HCT116 (cell line): ENCODE measurements around the gene SMAP2. TPM values are rescaled to one million over a fixed set of nuclear protein-coding genes. Genes with fewer than 3 reads are reported as not detected.

Experiments used
- ATAC-seq: fragments of 200-7000 bp; cut with Tn5 transposase; 2 replicates; pipeline ENCODE4 v1.9.1; 2020; ENCODE audit warnings: mild to moderate bottlenecking, moderate library complexity
- BruUV-seq: library from RNA; stranded (reverse); fragments of 400-500 nt; replicated peaks from 2 replicates; lab custom pipeline; 2021; lab: Mats Ljungman, UMichigan
- CTCF ChIA-PET: fragments of 300-600 bp; sonication (Branson Sonifier 250); formaldehyde crosslinking; loops from one replicate; lab custom pipeline; 2021; ENCODE audit warnings: antibody characterized with exemption; lab: Charles Lee
- POLR2A ChIA-PET: fragments of 300-600, 350-600 bp; sonication (Branson Sonifier 250); formaldehyde crosslinking; loops from one replicate; lab custom pipeline; 2021; ENCODE audit warnings: antibody characterized with exemption; lab: Charles Lee
- RAD21 ChIA-PET, 2 experiments: fragments of 300-600 bp; sonication (Branson Sonifier 250); formaldehyde crosslinking; loops; one replicate each; lab custom pipeline; 2023; ENCODE audit warnings: low total read pairs in 2 of 2; ENCODE audit not compliant: uncharacterized antibody in 2 of 2, unreplicated experiment in 2 of 2, low non-redundant PET in 1 of 2; lab: Charles Lee
- DNase-seq: peaks from one replicate; pipeline ENCODE4 v3.0.0-alpha.2; 2010; ENCODE audit warnings: low read depth, low spot score
- H2AFZ ChIP-seq: fragments of 200-600 bp; shearing (Covaris generic), sonication (generic); 2 replicates; pipeline ENCODE4 v1.6.1; 2017; ENCODE audit warnings: low read depth, mixed run types, mixed read lengths, antibody characterized with exemption, low read length; ENCODE audit not compliant: poor library complexity, severe bottlenecking
- H3K27ac ChIP-seq: 2 replicates; pipeline ENCODE4 v1.5.1; 2012; ENCODE audit warnings: low read depth, low read length
- H3K27me3 ChIP-seq: fragments of 200-600 bp; sonication (generic); 2 replicates; pipeline ENCODE4 v1.6.1; 2016; ENCODE audit warnings: mixed run types, low read length, mixed read lengths; ENCODE audit not compliant: insufficient read depth
- H3K36me3 ChIP-seq, 2 experiments: fragments of 200-500 bp in 1 of 2; fragments of 200-600 bp in 1 of 2; sonication (Bioruptor generic) in 1 of 2; sonication (generic) in 1 of 2; 2 replicates each; pipeline versions ENCODE4 v1.5.1 to v1.6.1; 2014 to 2016; ENCODE audit warnings: low read length in 2 of 2, inconsistent platforms in 1 of 2, mixed read lengths in 1 of 2, mixed run types in 1 of 2; ENCODE audit not compliant: insufficient read depth in 2 of 2, control insufficient read depth in 1 of 2
- H3K4me1 ChIP-seq, 2 experiments: fragments of 200-600 bp in 1 of 2; sonication (generic) in 1 of 2; 2 replicates each; pipeline versions ENCODE4 v1.5.1 to v1.6.1; 2012 to 2017; ENCODE audit warnings: low read length in 2 of 2, inconsistent platforms in 1 of 2, mild to moderate bottlenecking in 1 of 2, mixed read lengths in 1 of 2, mixed run types in 1 of 2, moderate library complexity in 1 of 2; ENCODE audit not compliant: insufficient read depth in 2 of 2, control insufficient read depth in 1 of 2
- H3K4me2 ChIP-seq: fragments of 200-600 bp; sonication (generic); 2 replicates; pipeline ENCODE4 v1.6.1; 2017; ENCODE audit warnings: mixed run types, low read length, mixed read lengths
- H3K4me3 ChIP-seq, 2 experiments: fragments of 200-600 bp in 1 of 2; sonication (generic) in 1 of 2; replicated peaks in 1 of 2; 2 replicates each; pipeline ENCODE4 v1.5.1; 2011 to 2016; ENCODE audit warnings: low read length in 2 of 2, control low read depth in 1 of 2, low read depth in 1 of 2, mild to moderate bottlenecking in 1 of 2, mixed read lengths in 1 of 2, mixed run types in 1 of 2
- H3K79me2 ChIP-seq: fragments of 200-600 bp; sonication (generic); 2 replicates; pipeline ENCODE4 v1.6.1; 2017; ENCODE audit warnings: mild to moderate bottlenecking, mixed run types, low read length, moderate library complexity, mixed read lengths; ENCODE audit not compliant: insufficient read depth
- H3K9ac ChIP-seq: fragments of 200-600 bp; sonication (generic); 2 replicates; pipeline ENCODE4 v1.6.1; 2016; ENCODE audit warnings: low read length, mixed read lengths
- H3K9me2 ChIP-seq: fragments of 200-600 bp; sonication (generic), shearing (Covaris generic); 2 replicates; pipeline ENCODE4 v1.6.1; 2017; ENCODE audit warnings: mixed run types, mild to moderate bottlenecking, moderate library complexity; ENCODE audit not compliant: insufficient read depth
- H3K9me3 ChIP-seq, 2 experiments: fragments of 200-500 bp in 1 of 2; fragments of 200-600 bp in 1 of 2; sonication (Bioruptor generic) in 1 of 2; sonication (generic) in 1 of 2; 2 replicates each; pipeline ENCODE4 v1.6.1; 2014 to 2017; ENCODE audit warnings: low read length in 2 of 2, mixed read lengths in 2 of 2, inconsistent platforms in 1 of 2, low read depth in 1 of 2, mild to moderate bottlenecking in 1 of 2, mixed run types in 1 of 2, moderate library complexity in 1 of 2; ENCODE audit not compliant: control insufficient read depth in 1 of 2, insufficient read depth in 1 of 2
- H4K20me1 ChIP-seq: fragments of 200-600 bp; sonication (generic), shearing (Covaris generic); 2 replicates; pipeline ENCODE4 v1.6.1; 2017; ENCODE audit warnings: mixed run types, mild to moderate bottlenecking, moderate library complexity; ENCODE audit not compliant: insufficient read depth
- EGR1 ChIP-seq: IDR thresholded peaks from 2 replicates; pipeline ENCODE4 v1.6.1; 2012; ENCODE audit warnings: low read depth
- ELF1 ChIP-seq: IDR thresholded peaks from 2 replicates; pipeline ENCODE4 v1.6.1; 2012; ENCODE audit warnings: low read depth, borderline replicate concordance
- POLR2AphosphoS5 ChIP-seq: IDR thresholded peaks from 2 replicates; pipeline ENCODE4 v1.6.1; 2011; ENCODE audit warnings: mild to moderate bottlenecking, low read depth, low read length, moderate library complexity
- RAD21 ChIP-seq: IDR thresholded peaks from 2 replicates; pipeline ENCODE4 v1.6.1; 2012; ENCODE audit warnings: low read depth, mild to moderate bottlenecking
- SP1 ChIP-seq: IDR thresholded peaks from 2 replicates; pipeline ENCODE4 v1.6.1; 2012; ENCODE audit warnings: low read depth
- SRF ChIP-seq: IDR thresholded peaks from 2 replicates; pipeline ENCODE4 v1.6.1; 2012; ENCODE audit warnings: low read depth
- ZFX ChIP-seq: fragments of 450-650 bp; IDR thresholded peaks from 2 replicates; pipeline ENCODE4 v1.6.1; 2017
- ZNF274 ChIP-seq: fragments of 200-500 bp; sonication (Bioruptor generic); IDR thresholded peaks from 2 replicates; pipeline ENCODE4 v1.6.1; 2014; ENCODE audit warnings: mild to moderate bottlenecking, low read depth, low read length, inconsistent platforms
- intact Hi-C: fragments of 100-400 bp; cut with micrococcal nuclease; formaldehyde crosslinking; loops from 2 replicates; pipeline ENCODE4 v1.10.0; 2022
- total RNA-seq: library from RNA; stranded (reverse); gene quantifications from one replicate; pipeline ENCODE4 v1.2.1, GENCODE V29; 2021; ENCODE audit not compliant: unreplicated experiment
- TF ChIP-seq, protein P1 (sequence below): IDR thresholded peaks from 2 replicates; pipeline ENCODE4 v1.6.1; 2011; ENCODE audit warnings: mild to moderate bottlenecking, low read length, moderate library complexity; ENCODE audit not compliant: insufficient replicate concordance; ENCODE audit errors: extremely low read depth
- TF ChIP-seq, protein P2 (sequence below): IDR thresholded peaks from 2 replicates; pipeline ENCODE4 v1.6.1; 2012

Gene SMAP2
- total RNA-seq, 1 experiment from 2014 or later: 16.4 TPM

DNA sequence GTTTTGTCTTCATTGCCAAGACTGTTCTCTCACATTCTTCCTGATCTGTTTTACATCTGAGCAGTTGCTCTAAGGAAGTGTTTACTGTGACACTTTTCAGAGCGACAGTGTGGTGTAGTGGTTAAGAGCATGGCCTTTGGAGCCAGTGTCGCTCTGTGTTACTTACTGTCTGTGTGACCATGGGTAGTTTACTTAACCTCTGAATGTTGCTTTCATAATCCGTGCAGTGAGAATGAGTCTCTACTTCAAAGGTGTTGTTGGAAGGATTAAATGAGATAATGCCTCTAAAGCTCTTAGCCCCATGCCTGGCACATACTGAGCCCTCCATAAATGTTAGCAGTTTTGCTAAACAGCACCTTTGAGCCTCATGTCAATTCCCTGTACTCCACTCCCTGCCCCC lies 40.8 kb downstream of the SMAP2 start:
- H3K36me3 ChIP-seq: peaks cover 14% of the 10 kb centered on the region in 2 experiments; a peak in 2 of 4 replicates
- CTCF ChIA-PET: no interaction called here
- intact Hi-C loops: no loop called here
- POLR2A ChIA-PET: no interaction called here
- TF ChIP-seq SP1 (no peak), EGR1 (no peak), RAD21 (no peak), SRF (no peak), ZNF274 (no peak), ELF1 (no peak), ZFX (no peak), POLR2AphosphoS5 (no peak)
- TF ChIP-seq, protein P1, sequence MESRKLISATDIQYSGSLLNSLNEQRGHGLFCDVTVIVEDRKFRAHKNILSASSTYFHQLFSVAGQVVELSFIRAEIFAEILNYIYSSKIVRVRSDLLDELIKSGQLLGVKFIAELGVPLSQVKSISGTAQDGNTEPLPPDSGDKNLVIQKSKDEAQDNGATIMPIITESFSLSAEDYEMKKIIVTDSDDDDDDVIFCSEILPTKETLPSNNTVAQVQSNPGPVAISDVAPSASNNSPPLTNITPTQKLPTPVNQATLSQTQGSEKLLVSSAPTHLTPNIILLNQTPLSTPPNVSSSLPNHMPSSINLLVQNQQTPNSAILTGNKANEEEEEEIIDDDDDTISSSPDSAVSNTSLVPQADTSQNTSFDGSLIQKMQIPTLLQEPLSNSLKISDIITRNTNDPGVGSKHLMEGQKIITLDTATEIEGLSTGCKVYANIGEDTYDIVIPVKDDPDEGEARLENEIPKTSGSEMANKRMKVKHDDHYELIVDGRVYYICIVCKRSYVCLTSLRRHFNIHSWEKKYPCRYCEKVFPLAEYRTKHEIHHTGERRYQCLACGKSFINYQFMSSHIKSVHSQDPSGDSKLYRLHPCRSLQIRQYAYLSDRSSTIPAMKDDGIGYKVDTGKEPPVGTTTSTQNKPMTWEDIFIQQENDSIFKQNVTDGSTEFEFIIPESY: no peak
- TF ChIP-seq, protein P2, sequence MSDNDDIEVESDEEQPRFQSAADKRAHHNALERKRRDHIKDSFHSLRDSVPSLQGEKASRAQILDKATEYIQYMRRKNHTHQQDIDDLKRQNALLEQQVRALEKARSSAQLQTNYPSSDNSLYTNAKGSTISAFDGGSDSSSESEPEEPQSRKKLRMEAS: no peak
- BruUV-seq: no TSS peak
- H2AFZ ChIP-seq: no peak overlapping the region
- DNase-seq: no peak
- RAD21 ChIA-PET: interaction anchor here in 1 of 2 experiments (0.5 kb wide), 1 partner anchor 116 kb away, joined by 4 read pairs; no protein-coding TSS in a partner anchor
- H3K79me2 ChIP-seq: no peaks in the 10 kb centered on the region
- H3K27me3 ChIP-seq: no peaks in the 10 kb centered on the region
- ATAC-seq: no peak
- no peaks in the 10 kb centered on the region for H3K9me2 ChIP-seq
- H3K4me2 ChIP-seq: no peak overlapping the region
- H4K20me1 ChIP-seq: no peaks in the 10 kb centered on the region
- no peak overlapping the region for H3K4me3 ChIP-seq
- H3K4me1 ChIP-seq: no peaks in the 10 kb centered on the region
- H3K9ac ChIP-seq: no peak overlapping the region
- no peaks in the 10 kb centered on the region for H3K9me3 ChIP-seq
- no peak overlapping the region for H3K27ac ChIP-seq
